Measurements from ENCODE around the gene SAMD13. TPM values are rescaled to one million over a fixed set of nuclear protein-coding genes. Genes with fewer than 3 reads are reported as not detected.

SAMD13 gene
- polyA plus RNA-seq, 1 donor from 2014 or later: 20.0 TPM

GRCh38 chr1:84330125-84330984 lies 28.8 kb downstream of the SAMD13 start:
- no peak for TF ChIP-seq REST (IDR thresholded peaks at IDR 0.05; ENCODE audit: borderline replicate concordance)
- TF ChIP-seq RAD21 (conservative IDR thresholded peaks at IDR 0.05): no peak
- TF ChIP-seq EZH2 (IDR thresholded peaks at IDR 0.05; ENCODE audit: borderline replicate concordance, insufficient read depth, low read length, poor library complexity, severe bottlenecking): no peak
- TF ChIP-seq SMC3 (conservative IDR thresholded peaks at IDR 0.05; ENCODE audit: poor library complexity): no peak
- TF ChIP-seq EP300 (conservative IDR thresholded peaks at IDR 0.05; ENCODE audit: poor library complexity, severe bottlenecking): peak; percentile 94
- no peak for TF ChIP-seq MXI1 (conservative IDR thresholded peaks at IDR 0.05; ENCODE audit: poor library complexity, severe bottlenecking)
- peak; percentile 55 for TF ChIP-seq POLR2AphosphoS5 (IDR thresholded peaks at IDR 0.05)
- TF ChIP-seq TAF1 (IDR thresholded peaks at IDR 0.05; ENCODE audit: low read depth): no peak
- TF ChIP-seq CTCF (IDR thresholded peaks at IDR 0.05; ENCODE audit: poor library complexity, severe bottlenecking): no peak

GRCh38 chr1:84339503-84339902 lies 38.0 kb downstream of the SAMD13 start:
- Histone ChIP-seq H3K27ac (ENCODE audit: low read length) (no peak overlapping the region), H3K79me2 (replicated peaks; ENCODE audit: insufficient read depth, low read length) (no peaks in the 10 kb centered on the region), H2AFZ (ENCODE audit: low read depth, low read length) (no peak overlapping the region), H3K4me3 (ENCODE audit: low read length) (no peak overlapping the region), H3K9me2 (ENCODE audit: insufficient read depth, low read length) (no peaks in the 10 kb centered on the region), H3K9me3 (ENCODE audit: low read length) (peaks cover 4% of the 10 kb centered on the region), H4K20me1 (ENCODE audit: insufficient read depth) (no peaks in the 10 kb centered on the region), H3K9ac (ENCODE audit: low read length) (no peak overlapping the region), H3K36me3 (ENCODE audit: insufficient read depth, low read length) (no peaks in the 10 kb centered on the region), H3F3A (ENCODE audit: insufficient read depth, low read length, poor library complexity, severe bottlenecking) (no peaks in the 10 kb centered on the region), H3K4me2 (ENCODE audit: low read length) (no peak overlapping the region), H3K27me3 (ENCODE audit: insufficient read depth, low read depth, low read length) (no peaks in the 10 kb centered on the region)
- TF ChIP-seq RAD21 (conservative IDR thresholded peaks at IDR 0.05) (no peak), POLR2AphosphoS5 (IDR thresholded peaks at IDR 0.05) (no peak), TAF1 (IDR thresholded peaks at IDR 0.05; ENCODE audit: low read depth) (no peak), SMC3 (conservative IDR thresholded peaks at IDR 0.05; ENCODE audit: poor library complexity) (no peak), REST (IDR thresholded peaks at IDR 0.05; ENCODE audit: borderline replicate concordance) (no peak), EZH2 (IDR thresholded peaks at IDR 0.05; ENCODE audit: borderline replicate concordance, insufficient read depth, low read length, poor library complexity, severe bottlenecking) (no peak), EP300 (conservative IDR thresholded peaks at IDR 0.05; ENCODE audit: poor library complexity, severe bottlenecking) (no peak), MXI1 (conservative IDR thresholded peaks at IDR 0.05; ENCODE audit: poor library complexity, severe bottlenecking) (no peak), CTCF (IDR thresholded peaks at IDR 0.05; ENCODE audit: poor library complexity, severe bottlenecking) (no peak)

More at GRCh38 chr1:84330125-84330984, 28.8 kb downstream of the SAMD13 start:
- peak overlapping the region; percentile 18 for H3K9ac ChIP-seq (ENCODE audit: low read length)
- no peaks in the 10 kb centered on the region for H3K79me2 ChIP-seq (replicated peaks; ENCODE audit: insufficient read depth, low read length)
- no peak overlapping the region for H2AFZ ChIP-seq (ENCODE audit: low read depth, low read length)
- peaks cover under 1% of the 10 kb centered on the region for H3K9me3 ChIP-seq (ENCODE audit: low read length)
- no peaks in the 10 kb centered on the region for H3K27me3 ChIP-seq (ENCODE audit: insufficient read depth, low read depth, low read length)
- no peak overlapping the region for H3K4me2 ChIP-seq (ENCODE audit: low read length)
- no peak overlapping the region for H3K4me3 ChIP-seq (ENCODE audit: low read length)
- H4K20me1 ChIP-seq (ENCODE audit: insufficient read depth): no peaks in the 10 kb centered on the region
- no peaks in the 10 kb centered on the region for H3F3A ChIP-seq (ENCODE audit: insufficient read depth, low read length, poor library complexity, severe bottlenecking)
- peak overlapping the region; percentile 80 for H3K27ac ChIP-seq (ENCODE audit: low read length)
- H3K9me2 ChIP-seq (ENCODE audit: insufficient read depth, low read length): no peaks in the 10 kb centered on the region
- no peaks in the 10 kb centered on the region for H3K36me3 ChIP-seq (ENCODE audit: insufficient read depth, low read length)
